Effector CD8-positive, alpha-beta T cell (primary cell): ENCODE data around the gene MOB1B.
A peak's percentile ranks its signal among the peaks of the same experiment; 100 is the strongest.
"Not testable (repeated sequence)": the region's sequence is repeated elsewhere in the genome, so short reads cannot be mapped to it uniquely, and the experiment has no call there.

Experiments
- DNase-seq: peaks from one replicate; lab custom pipeline; 2025; lab: John Stamatoyannopoulos, UW

MOB1B gene

GRCh38 chr4:70956549-70957210, 54.5 kb downstream of the MOB1B start:
- no peak for DNase-seq

DNA sequence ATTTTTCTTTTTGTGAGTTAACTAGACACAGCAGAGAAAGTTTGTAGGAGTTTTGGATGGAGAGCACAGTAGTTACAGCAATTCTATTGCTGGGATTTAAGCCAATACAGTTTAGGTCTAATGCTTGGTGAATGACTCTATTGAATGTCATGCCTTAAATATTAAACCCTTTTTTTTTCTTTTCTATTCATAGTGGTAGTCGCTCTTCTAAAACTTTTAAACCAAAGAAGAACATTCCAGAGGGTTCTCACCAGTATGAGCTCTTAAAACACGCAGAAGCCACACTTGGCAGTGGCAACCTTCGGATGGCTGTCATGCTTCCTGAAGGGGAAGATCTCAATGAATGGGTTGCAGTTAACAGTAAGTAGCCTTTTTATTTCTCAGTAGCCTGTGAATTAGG, 56.5 kb downstream of the MOB1B start:
- no peak for DNase-seq

- DNase-seq: no peak
Measured at GRCh38 chr4:70969076-70969475, 66.9 kb downstream of the MOB1B start.

GRCh38 chr4:70976252-70976651, 74.1 kb downstream of the MOB1B start:
- no peak for DNase-seq

- no peak for DNase-seq
Measured at GRCh38 chr4:70979445-70980008, 77.4 kb downstream of the MOB1B start.

- DNase-seq: no peak
Measured at GRCh38 chr4:70980196-70980595, 78.0 kb downstream of the MOB1B start.

DNA sequence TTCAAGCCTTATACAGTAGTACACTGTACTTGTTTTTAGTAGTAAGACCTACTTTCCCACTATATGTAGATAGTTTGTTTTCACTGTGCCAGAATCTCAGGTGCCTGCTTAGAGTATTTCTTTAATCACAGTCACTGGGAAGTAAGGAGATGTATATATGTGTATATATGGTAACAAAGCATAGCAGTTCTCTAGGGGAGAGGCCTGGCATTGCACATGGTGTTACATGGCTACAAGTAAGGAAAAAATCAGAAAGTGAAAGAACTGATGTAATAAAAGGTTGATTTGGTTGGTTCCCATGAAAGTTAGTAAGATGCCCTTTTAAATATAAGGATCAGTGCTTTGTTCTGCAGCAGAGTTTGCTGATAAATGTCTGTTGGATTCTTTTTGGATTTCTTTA, 81.9 kb downstream of the MOB1B start:
- DNase-seq: no peak

GRCh38 chr4:70984589-70984988, 82.4 kb downstream of the MOB1B start:
- DNase-seq: no peak

DNA sequence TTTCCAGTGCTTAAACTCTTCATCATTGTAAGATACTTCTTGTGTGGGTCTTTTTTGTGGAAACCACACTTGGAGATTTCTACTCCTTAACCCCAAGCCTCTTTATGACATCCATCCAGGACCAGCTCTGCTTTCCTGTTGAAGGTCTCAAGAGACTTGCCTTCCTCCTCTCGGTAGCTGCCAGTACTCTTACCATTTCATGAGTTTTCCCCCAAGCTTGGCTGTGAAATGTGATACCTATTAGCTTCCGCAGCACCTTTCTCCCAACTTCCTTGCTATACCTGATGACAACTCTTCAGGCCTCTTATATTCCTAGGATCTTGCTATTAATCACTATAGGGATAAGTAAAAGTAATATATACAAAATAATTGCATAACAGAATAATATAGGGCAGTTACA, 89.4 kb downstream of the MOB1B start:
- DNase-seq: no peak

GRCh38 chr4:70992391-70992881, 90.3 kb downstream of the MOB1B start:
- no peak for DNase-seq

DNA sequence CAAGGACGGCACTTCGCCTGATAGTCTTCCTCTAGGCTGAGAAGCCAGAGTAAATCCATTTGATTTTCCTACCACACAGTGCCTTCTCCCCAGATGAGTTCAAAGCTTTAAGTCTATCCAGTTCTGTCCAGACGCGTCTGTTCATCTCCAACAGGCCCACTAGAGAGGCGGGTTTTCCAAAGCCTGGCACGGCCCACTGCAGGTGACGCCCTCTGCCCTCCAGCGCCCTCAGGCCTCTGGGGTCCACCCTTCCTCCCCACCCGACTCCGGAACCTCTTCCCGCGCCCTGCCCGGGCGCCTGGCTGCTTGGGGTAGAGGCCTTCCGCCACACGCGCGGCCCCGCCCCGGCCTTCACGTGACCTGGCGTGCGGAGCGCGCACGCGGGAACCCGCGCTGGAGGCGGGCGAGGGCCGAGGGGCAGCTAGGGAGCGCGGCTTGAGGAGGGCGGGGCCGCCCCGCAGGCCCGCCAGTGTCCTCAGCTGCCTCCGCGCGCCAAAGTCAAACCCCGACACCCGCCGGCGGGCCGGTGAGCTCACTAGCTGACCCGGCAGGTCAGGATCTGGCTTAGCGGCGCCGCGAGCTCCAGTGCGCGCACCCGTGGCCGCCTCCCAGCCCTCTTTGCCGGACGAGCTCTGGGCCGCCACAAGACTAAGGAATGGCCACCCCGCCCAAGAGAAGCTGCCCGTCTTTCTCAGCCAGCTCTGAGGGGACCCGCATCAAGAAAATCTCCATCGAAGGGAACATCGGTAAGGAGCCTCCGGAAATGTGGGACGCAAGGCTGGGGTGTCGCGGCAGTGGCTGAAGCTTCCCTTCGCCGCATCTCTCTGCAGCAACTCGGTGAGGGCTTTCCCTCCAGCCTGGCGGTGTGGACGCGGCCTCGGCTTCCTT, 91.3 kb downstream of the MOB1B start, which contains the start of gene DCK:
DCK (plus strand) TSS at position 469 of the 888 bp plus-strand sequence; CDS start at position 656, 187 bp downstream.
- DNase-seq: peak; percentile 72

- DNase-seq: no peak
Measured at GRCh38 chr4:70994069-70994366, 91.8 kb downstream of the MOB1B start.

- DNase-seq: no peak
Measured at GRCh38 chr4:70994387-70995099, 92.4 kb downstream of the MOB1B start.

- no peak for DNase-seq
Measured at GRCh38 chr4:70996018-70996360, 93.8 kb downstream of the MOB1B start.

DNA sequence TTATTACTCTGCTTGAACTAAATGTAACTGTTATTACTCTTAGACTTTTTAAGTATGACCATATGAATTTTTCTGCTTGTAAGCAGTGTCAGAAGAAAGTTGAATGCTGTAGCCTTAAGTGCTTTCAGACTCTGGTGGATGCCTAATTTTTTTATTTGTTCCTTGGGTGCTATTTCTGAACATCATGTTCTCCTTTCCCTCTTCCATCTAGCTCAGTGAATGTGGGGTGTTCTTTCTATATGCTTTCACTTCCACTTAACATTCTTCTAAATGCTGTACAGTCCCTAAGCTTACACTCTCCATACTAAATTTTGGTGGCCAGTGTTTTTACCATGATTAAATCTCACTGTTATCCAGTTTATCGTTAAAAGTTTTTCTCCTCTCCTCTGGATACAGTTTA, 94.9 kb downstream of the MOB1B start:
- DNase-seq: no peak

- DNase-seq: no peak
Measured at GRCh38 chr4:70997546-70997945, 95.4 kb downstream of the MOB1B start.

DNA sequence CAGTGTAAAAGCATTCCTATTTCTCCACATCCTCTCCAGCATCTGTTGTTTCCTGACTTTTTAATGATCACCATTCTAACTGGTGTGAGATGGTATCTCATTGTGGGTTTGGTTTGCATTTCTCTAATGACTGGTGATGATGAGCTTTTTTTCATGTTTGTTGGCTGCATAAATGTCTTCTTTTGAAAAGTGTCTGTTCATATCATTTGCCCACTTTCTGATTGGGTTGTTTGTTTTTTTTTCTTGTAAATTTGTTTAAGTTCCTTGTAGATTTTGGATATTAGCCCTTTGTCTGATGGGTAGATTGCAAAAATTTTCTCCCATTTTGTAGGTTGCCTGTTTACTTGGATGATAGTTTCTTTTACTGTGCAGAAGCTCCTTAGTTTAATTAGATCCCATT, 97.5 kb downstream of the MOB1B start:
- DNase-seq: not testable (repeated sequence)

DNA sequence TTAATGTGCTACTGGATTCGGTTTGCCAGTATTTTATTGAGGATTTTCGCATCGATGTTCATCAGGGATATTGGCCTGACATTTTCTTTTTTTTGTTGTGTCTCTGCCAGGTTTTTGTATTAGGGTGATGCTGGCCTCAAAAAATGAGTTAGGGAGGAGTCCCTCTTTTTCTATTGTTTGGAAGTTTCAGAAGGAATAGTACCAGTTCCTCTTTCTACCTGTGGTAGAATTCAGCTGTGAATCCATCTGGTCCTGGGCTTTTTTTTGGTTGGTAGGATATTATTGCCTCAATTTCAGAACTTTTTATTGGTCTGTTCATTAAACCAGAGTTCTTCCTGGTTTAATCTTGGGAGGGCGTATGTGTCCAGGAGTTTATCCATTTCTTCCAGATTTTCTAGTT, 99.2 kb downstream of the MOB1B start:
- DNase-seq: not testable (repeated sequence)

- peak; percentile 52 for DNase-seq
Measured at GRCh38 chr4:71004281-71004851, 102.2 kb downstream of the MOB1B start.

- DNase-seq: not testable (repeated sequence)
Measured at GRCh38 chr4:71005025-71005424, 102.9 kb downstream of the MOB1B start.

DNA sequence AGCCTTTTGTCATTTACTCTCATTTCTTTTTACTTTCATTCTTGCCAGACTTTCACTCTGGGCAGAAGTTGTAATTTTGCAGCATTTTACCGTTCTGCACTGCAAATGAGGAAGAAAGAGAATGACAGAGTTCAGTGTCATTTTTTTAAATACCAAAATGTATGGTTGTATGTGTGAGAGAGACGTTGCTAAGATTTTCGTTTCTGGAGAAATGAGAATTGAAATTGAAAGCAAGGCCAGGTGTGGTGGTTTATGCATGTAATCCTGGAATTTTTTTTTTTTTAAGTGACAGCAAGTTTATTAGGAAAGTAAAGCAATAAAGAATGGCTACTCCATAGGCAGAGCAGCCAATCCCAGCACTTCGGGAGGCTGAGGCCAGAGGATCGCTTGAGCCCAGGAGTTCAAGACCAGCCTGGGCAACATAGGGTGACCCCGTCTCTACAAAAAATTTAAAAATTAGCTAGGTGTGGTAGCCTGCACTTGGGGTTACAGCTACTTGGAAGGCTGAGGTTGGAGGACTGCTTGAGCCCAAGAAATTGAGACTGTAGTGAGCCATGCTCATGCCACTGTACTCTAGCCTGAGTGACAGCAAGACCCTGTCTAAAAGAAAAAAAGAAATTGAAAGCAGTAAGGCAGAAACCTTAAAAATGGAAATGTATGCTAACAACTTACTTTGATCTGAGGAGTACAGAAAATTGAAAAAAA, 104.2 kb downstream of the MOB1B start:
- no peak for DNase-seq
